ENCODE measurements around the gene ARHGAP1.
"Not testable (repeated sequence)": the region's sequence is repeated elsewhere in the genome, so short reads cannot be mapped to it uniquely, and the experiment has no call there.

The ARHGAP1 gene

DNA sequence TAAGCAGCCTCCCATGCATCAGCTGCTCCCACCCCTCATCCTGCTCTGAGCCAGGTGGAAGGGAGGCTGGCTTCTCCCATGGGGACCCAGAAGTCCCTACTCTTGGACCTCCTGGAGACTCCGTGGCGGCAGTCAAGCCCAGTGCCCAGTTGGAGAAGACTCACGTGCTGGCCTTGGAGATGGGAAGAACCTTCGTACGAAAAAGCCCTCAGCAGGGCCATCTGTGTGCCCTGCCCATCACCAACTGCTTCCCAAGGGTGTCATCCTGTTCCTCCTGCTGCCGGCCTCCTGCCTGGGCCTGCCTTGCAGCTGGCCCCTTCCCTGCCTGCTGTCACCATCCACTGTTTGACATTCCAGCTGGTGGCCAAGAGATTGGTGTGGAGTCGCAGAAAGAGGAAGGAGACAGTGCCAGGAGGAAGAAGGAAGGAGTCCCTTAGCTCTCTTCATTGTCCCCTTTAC, 28.0 kb downstream of the ARHGAP1 start:
- DNase-seq (ENCODE audit: low read depth, low spot score) = no peak
- no peak overlapping the region for H3K4me3 ChIP-seq (ENCODE audit: low read length)
- no peaks in the 10 kb centered on the region for H3K27me3 ChIP-seq (ENCODE audit: control insufficient read depth, insufficient read depth, low read length)
- no CpG with 5 or more reads among the region's 7 CpGs for WGBS (ENCODE audit: insufficient coverage, insufficient read length)
- peaks cover 29% of the 10 kb centered on the region for H3K36me3 ChIP-seq (ENCODE audit: control insufficient read depth, insufficient read depth, low read length)
- H3K27ac ChIP-seq (ENCODE audit: low read length) = no peak overlapping the region
- H3K4me1 ChIP-seq (ENCODE audit: control insufficient read depth, insufficient read depth, low read length) = peaks cover 1% of the 10 kb centered on the region
- no peaks in the 10 kb centered on the region for H3K9me3 ChIP-seq (ENCODE audit: control insufficient read depth, insufficient read depth, low read length)

DNA sequence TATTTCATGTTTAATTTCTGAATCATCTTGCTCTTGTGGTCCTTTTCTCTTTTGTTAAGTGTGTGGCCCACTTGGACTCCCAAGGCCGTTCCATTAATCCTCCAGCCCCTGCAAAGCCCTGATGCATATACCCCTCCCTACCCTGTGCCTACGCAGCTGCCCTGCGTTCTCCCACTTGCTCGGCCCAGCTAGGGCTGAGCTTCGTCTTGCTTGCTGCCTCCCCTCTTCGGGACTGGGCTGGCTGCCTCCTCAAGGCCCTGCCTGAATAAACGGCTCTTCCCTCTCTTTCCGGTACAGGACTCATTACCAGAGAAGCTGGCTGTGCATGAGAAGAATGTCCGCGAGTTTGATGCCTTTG, 28.5 kb downstream of the ARHGAP1 start:
- H3K9me3 ChIP-seq (ENCODE audit: control insufficient read depth, insufficient read depth, low read length) = no peaks in the 10 kb centered on the region
- no peak for DNase-seq (ENCODE audit: low read depth, low spot score)
- H3K4me1 ChIP-seq (ENCODE audit: control insufficient read depth, insufficient read depth, low read length) = peaks cover 1% of the 10 kb centered on the region
- no CpG with 5 or more reads among the region's 10 CpGs for WGBS (ENCODE audit: insufficient coverage, insufficient read length)
- H3K27me3 ChIP-seq (ENCODE audit: control insufficient read depth, insufficient read depth, low read length) = no peaks in the 10 kb centered on the region
- H3K4me3 ChIP-seq (ENCODE audit: low read length) = no peak overlapping the region
- peaks cover 29% of the 10 kb centered on the region for H3K36me3 ChIP-seq (ENCODE audit: control insufficient read depth, insufficient read depth, low read length)
- no peak overlapping the region for H3K27ac ChIP-seq (ENCODE audit: low read length)

DNA sequence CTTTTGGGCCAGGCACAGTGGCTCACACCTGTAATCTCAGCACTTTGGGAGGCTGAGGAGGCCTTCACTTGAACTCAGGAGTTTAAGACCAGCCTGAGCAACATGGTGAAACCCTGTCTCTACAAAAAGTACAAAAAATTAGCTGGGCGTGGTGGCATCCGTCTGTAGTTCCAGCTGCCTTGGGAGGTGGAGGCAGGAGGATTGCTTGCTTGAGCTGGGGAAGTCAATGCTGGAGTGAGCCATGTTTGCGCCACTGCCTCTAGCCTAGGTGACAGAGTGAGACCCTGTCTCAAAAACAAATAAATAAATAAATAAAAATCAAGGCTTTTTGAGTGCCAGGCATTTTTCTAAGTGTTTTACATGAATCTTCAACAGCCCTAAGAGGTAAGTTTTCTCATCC, 29.9 kb downstream of the ARHGAP1 start:
- peaks cover 31% of the 10 kb centered on the region for H3K36me3 ChIP-seq (ENCODE audit: control insufficient read depth, insufficient read depth, low read length)
- not testable (repeated sequence) for DNase-seq (ENCODE audit: low read depth, low spot score)

DNA sequence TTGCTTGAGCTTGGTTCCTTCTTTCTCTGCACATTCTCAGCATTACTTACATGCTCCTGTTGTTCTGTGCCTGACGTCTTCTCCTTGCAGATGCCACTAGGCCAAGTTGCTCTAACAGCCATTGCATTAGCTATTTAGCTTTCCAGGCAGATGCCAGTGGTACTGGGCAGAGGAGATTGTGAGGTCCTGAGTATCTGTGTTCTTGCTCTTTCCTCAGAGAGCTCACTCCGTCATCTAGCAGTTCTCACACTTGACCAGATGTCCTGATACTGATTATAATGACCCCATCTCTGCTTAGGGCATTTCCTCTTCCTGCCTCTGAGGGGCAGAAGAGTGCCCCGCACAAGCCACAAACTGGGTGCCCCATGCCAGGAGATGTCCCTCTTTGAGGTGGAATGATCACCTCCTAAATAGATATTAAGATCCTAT, 30.7 kb downstream of the ARHGAP1 start:
- Histone ChIP-seq H3K36me3 (ENCODE audit: control insufficient read depth, insufficient read depth, low read length) (peaks cover 31% of the 10 kb centered on the region), H3K27me3 (ENCODE audit: control insufficient read depth, insufficient read depth, low read length) (no peaks in the 10 kb centered on the region), H3K4me3 (ENCODE audit: low read length) (no peak overlapping the region), H3K9me3 (ENCODE audit: control insufficient read depth, insufficient read depth, low read length) (no peaks in the 10 kb centered on the region), H3K4me1 (ENCODE audit: control insufficient read depth, insufficient read depth, low read length) (peaks cover 1% of the 10 kb centered on the region), H3K27ac (ENCODE audit: low read length) (no peak overlapping the region)
- no peak for DNase-seq (ENCODE audit: low read depth, low spot score)
- WGBS (ENCODE audit: insufficient coverage, insufficient read length) = no CpG with 5 or more reads among the region's 3 CpGs

More for the DNA sequence above, 29.9 kb downstream of the ARHGAP1 start:
- H3K9me3 ChIP-seq (ENCODE audit: control insufficient read depth, insufficient read depth, low read length); H3K27me3 ChIP-seq (ENCODE audit: control insufficient read depth, insufficient read depth, low read length); H3K4me3 ChIP-seq (ENCODE audit: low read length); H3K27ac ChIP-seq (ENCODE audit: low read length); H3K4me1 ChIP-seq (ENCODE audit: control insufficient read depth, insufficient read depth, low read length): not testable (repeated sequence)
- no CpG with 5 or more reads among the region's 3 CpGs for WGBS (ENCODE audit: insufficient coverage, insufficient read length)

DNA sequence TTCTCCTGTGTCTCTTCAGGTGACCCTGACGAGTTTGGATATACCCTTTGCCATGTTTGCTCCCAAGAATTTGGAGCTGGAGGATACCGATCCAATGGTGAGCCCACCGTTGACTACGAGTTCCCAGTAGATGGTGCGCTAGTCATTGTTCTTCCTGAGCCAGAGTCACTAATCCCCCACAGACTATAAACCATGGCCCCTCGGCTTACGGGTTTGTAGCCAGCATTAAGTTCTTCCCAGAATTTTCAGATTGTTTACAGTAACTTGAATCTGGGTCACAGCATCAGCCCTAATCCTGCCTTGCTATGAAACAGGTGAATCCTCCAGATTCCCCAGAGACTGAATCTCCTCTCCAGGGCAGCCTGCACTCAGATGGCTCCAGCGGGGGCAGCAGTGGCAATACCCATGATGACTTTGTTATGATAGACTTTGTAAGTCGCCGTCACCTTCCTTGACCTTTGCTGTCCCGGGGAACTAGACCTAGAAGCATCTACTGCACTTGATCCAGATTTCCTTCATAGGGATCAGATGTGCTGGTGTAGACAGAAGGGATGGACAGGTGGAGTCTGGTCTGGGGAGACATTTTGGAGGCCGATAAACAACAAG, 31.8 kb downstream of the ARHGAP1 start:
- no CpG with 5 or more reads among the region's 12 CpGs for whole genome bisulfite sequencing (ENCODE audit: insufficient coverage, insufficient read length)
- H3K4me1 ChIP-seq (ENCODE audit: control insufficient read depth, insufficient read depth, low read length) = peaks cover under 1% of the 10 kb centered on the region; the same call in 1 of the 2 replicates
- H3K4me3 ChIP-seq (ENCODE audit: low read length) = no peak overlapping the region
- no peaks in the 10 kb centered on the region for H3K27me3 ChIP-seq (ENCODE audit: control insufficient read depth, insufficient read depth, low read length)
- H3K9me3 ChIP-seq (ENCODE audit: control insufficient read depth, insufficient read depth, low read length) = no peaks in the 10 kb centered on the region
- no peak overlapping the region for H3K27ac ChIP-seq (ENCODE audit: low read length)
- peaks cover 28% of the 10 kb centered on the region for H3K36me3 ChIP-seq (ENCODE audit: control insufficient read depth, insufficient read depth, low read length)
- no peak for DNase-seq (ENCODE audit: low read depth, low spot score)

DNA sequence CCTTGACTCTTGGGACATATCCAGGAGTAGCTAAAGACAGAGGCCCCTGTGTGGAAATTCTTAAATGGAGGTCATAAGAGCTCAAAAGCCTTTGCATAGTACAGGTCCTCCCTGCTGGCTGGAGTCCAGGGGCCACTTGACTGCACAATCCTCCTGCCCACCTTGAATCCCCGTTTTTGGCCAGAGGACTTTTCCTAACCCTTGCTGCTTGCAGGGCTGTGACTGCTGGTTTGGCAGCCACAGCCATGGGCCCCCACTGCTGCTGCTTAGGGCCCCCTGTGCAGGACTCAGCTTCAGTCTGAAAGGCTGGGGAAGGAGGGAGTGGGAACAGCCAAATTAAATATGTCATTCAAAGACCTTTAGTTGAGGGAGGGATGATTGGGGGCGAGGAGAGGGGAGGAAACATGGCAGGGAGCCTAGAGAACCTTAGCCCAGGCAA, 33.4 kb downstream of the ARHGAP1 start:
- no peaks in the 10 kb centered on the region for H3K27me3 ChIP-seq (ENCODE audit: control insufficient read depth, insufficient read depth, low read length)
- no peaks in the 10 kb centered on the region for H3K9me3 ChIP-seq (ENCODE audit: control insufficient read depth, insufficient read depth, low read length)
- peaks cover 21% of the 10 kb centered on the region for H3K36me3 ChIP-seq (ENCODE audit: control insufficient read depth, insufficient read depth, low read length)
- H3K27ac ChIP-seq (ENCODE audit: low read length) = no peak overlapping the region
- no peak overlapping the region for H3K4me3 ChIP-seq (ENCODE audit: low read length)
- H3K4me1 ChIP-seq (ENCODE audit: control insufficient read depth, insufficient read depth, low read length) = no peaks in the 10 kb centered on the region
- WGBS (ENCODE audit: insufficient coverage, insufficient read length) = no CpG with 5 or more reads among the region's 2 CpGs
- no peak for DNase-seq (ENCODE audit: low read depth, low spot score)

DNA sequence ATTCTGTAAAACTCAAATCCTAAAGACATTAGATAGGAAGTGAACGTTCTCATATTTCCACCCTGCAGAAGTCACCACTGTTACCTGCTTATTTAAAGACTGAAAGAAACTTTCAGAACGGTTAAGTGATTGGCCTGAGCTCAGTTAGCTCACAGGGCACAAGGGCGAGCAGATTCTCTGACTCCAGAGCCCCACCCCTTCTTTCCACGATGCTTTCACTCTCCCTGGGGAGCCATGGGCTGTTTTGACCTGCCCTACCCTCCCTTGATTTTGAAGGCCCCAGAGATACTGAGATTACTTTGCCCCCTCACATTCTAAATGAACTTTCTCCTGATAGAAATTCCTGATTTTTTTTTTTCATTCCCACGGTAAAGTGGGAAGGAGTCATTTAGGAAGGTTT, 33.9 kb downstream of the ARHGAP1 start:
- Histone ChIP-seq H3K27ac (ENCODE audit: low read length) (no peak overlapping the region), H3K36me3 (ENCODE audit: control insufficient read depth, insufficient read depth, low read length) (peaks cover 18% of the 10 kb centered on the region; the same call in 1 of the 2 replicates), H3K4me1 (ENCODE audit: control insufficient read depth, insufficient read depth, low read length) (no peaks in the 10 kb centered on the region), H3K9me3 (ENCODE audit: control insufficient read depth, insufficient read depth, low read length) (no peaks in the 10 kb centered on the region), H3K4me3 (ENCODE audit: low read length) (no peak overlapping the region), H3K27me3 (ENCODE audit: control insufficient read depth, insufficient read depth, low read length) (no peaks in the 10 kb centered on the region)
- no peak for DNase-seq (ENCODE audit: low read depth, low spot score)
- no CpG with 5 or more reads among the region's 5 CpGs for WGBS (ENCODE audit: insufficient coverage, insufficient read length)

DNA sequence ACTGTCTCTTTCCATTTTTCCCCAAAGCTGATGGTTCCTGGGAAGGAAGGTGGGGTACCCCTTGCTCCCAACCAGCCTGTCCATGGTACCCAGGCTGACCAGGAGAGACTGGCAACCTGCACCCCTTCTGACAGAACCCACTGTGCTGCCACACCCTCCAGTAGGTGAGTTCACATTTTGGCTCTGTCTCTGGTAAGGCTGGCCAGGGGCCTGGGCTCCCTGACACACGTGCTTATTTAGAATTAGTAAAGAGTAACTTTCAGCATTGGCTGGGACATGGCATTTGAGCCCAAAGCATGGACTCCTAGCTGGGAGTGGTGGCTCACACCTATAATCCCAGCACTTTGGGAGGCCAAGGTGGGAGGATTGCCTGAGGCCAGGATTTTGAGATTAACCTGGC, 35.1 kb downstream of the ARHGAP1 start:
- Histone ChIP-seq H3K4me1 (ENCODE audit: control insufficient read depth, insufficient read depth, low read length) (no peaks in the 10 kb centered on the region), H3K36me3 (ENCODE audit: control insufficient read depth, insufficient read depth, low read length) (peaks cover 18% of the 10 kb centered on the region; the same call in 1 of the 2 replicates), H3K4me3 (ENCODE audit: low read length) (no peak overlapping the region), H3K9me3 (ENCODE audit: control insufficient read depth, insufficient read depth, low read length) (no peaks in the 10 kb centered on the region), H3K27me3 (ENCODE audit: control insufficient read depth, insufficient read depth, low read length) (no peaks in the 10 kb centered on the region), H3K27ac (ENCODE audit: low read length) (no peak overlapping the region)
- WGBS (ENCODE audit: insufficient coverage, insufficient read length) = no CpG with 5 or more reads among the region's 1 CpG
- DNase-seq (ENCODE audit: low read depth, low spot score) = no peak

DNA sequence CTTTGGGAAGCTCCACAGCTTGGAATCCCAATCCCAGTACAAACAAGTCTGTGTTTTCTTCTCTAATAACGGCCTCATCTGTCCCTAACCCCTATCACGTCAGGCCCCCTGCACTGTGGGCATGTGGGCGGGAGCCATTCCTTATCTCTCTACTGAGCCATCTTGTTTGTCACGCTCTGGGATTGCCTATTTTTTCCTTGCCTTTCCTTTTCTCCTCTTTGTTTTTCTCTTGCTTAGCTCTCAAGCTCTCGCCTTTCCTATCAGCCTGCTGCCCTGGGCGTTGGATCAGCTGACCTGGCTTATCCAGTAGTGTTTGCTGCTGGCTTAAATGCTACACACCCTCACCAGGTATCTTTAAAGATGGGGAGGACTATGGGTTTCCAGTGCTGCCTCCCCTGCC, 35.8 kb downstream of the ARHGAP1 start:
- H3K27ac ChIP-seq (ENCODE audit: low read length) = no peak overlapping the region

DNA sequence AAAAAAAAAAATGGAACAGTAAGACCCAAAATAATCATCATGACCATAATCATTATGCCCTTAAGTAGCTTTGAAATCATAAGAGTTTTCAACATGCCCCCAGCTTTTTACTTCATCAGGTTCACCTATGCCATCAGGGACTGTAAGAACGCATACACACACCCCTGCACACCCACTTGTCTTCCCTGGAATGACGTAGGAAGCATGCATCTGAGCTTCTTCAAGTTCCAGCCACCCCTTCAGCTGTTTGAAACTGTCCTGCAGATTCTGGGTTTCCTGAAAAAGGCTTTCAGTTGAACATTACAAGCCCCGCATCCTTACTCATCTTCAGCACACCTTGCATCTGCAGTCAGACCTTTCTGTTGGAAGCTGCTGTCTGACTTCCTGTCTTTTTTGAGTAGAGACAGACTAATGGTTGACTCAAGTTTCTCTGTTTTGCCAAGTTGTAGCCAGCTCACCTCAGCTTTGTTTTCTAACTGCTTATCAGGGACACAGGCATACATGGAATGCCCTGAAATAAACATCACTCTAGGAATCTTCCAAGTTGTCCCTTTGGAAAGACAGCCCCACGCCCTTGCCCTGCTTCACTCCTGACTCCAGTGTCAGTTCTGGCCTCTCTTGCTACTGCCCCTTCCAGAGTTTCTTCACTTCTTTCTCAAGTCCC, 37.0 kb downstream of the ARHGAP1 start:
- Histone ChIP-seq H3K4me3 (ENCODE audit: low read length) (no peak overlapping the region), H3K27ac (ENCODE audit: low read length) (no peak overlapping the region), H3K27me3 (ENCODE audit: control insufficient read depth, insufficient read depth, low read length) (no peaks in the 10 kb centered on the region), H3K36me3 (ENCODE audit: control insufficient read depth, insufficient read depth, low read length) (peaks cover 13% of the 10 kb centered on the region; the same call in 1 of the 2 replicates), H3K4me1 (ENCODE audit: control insufficient read depth, insufficient read depth, low read length) (no peaks in the 10 kb centered on the region), H3K9me3 (ENCODE audit: control insufficient read depth, insufficient read depth, low read length) (no peaks in the 10 kb centered on the region)
- DNase-seq (ENCODE audit: low read depth, low spot score) = no peak
- WGBS (ENCODE audit: insufficient coverage, insufficient read length) = no CpG with 5 or more reads among the region's 4 CpGs

More for the DNA sequence above, 35.8 kb downstream of the ARHGAP1 start:
- no peak for DNase-seq (ENCODE audit: low read depth, low spot score)
- no peaks in the 10 kb centered on the region for H3K27me3 ChIP-seq (ENCODE audit: control insufficient read depth, insufficient read depth, low read length)
- no peaks in the 10 kb centered on the region for H3K4me1 ChIP-seq (ENCODE audit: control insufficient read depth, insufficient read depth, low read length)
- no peaks in the 10 kb centered on the region for H3K9me3 ChIP-seq (ENCODE audit: control insufficient read depth, insufficient read depth, low read length)
- H3K4me3 ChIP-seq (ENCODE audit: low read length) = no peak overlapping the region
- H3K36me3 ChIP-seq (ENCODE audit: control insufficient read depth, insufficient read depth, low read length) = peaks cover 19% of the 10 kb centered on the region; the same call in 1 of the 2 replicates
- WGBS (ENCODE audit: insufficient coverage, insufficient read length) = no CpG with 5 or more reads among the region's 6 CpGs

DNA sequence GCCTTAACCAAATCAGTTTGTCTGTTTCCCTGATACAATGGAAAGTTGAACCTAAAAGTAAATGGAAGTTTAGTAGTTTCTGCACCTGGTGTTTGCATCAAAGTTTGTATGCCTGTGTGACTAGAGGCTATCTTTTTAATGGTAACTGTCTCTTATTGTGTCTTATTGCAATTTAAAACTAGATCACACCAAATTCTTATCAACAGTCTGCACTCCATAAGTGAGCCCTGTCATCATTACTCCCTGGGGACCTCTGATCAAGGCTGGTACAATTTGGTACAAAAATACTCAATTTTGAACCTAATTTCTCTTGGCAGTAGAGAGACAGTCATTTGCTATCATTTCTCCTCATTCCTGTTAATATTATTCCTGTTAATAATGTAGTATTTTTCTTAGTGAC, 38.1 kb downstream of the ARHGAP1 start:
- no peaks in the 10 kb centered on the region for H3K9me3 ChIP-seq (ENCODE audit: control insufficient read depth, insufficient read depth, low read length)
- no peaks in the 10 kb centered on the region for H3K27me3 ChIP-seq (ENCODE audit: control insufficient read depth, insufficient read depth, low read length)
- H3K4me1 ChIP-seq (ENCODE audit: control insufficient read depth, insufficient read depth, low read length) = no peaks in the 10 kb centered on the region
- no peak for DNase-seq (ENCODE audit: low read depth, low spot score)
- peaks cover 9% of the 10 kb centered on the region for H3K36me3 ChIP-seq (ENCODE audit: control insufficient read depth, insufficient read depth, low read length)
- no peak overlapping the region for H3K27ac ChIP-seq (ENCODE audit: low read length)
- H3K4me3 ChIP-seq (ENCODE audit: low read length) = no peak overlapping the region

Measured in iPS DF 6.9 (cell line).